Breast epithelium (tissue), 4 donors: ENCODE measurements around the gene SHMT2. TPM values are rescaled to one million over a fixed set of nuclear protein-coding genes. Genes with fewer than 3 reads are reported as not detected.

Source experiments
- DNase-seq, 2 donors: peaks; one replicate each; pipeline ENCODE4 v3.0.0-alpha.2; 2019; ENCODE audit warnings: low spot score in 2 of 2
- H3K27ac ChIP-seq, 2 donors: fragments of 200-600 bp; sonication (generic) in 1 of 2; one replicate each; pipeline ENCODE4 v1.5.1; 2016 to 2019; ENCODE audit warnings: mild to moderate bottlenecking in 1 of 2
- H3K27me3 ChIP-seq, 2 donors: fragments of 200-600 bp; sonication (generic) in 1 of 2; one replicate each; pipeline versions ENCODE4 v1.5.1 to v1.6.0; 2017 to 2019; ENCODE audit warnings: control low read depth in 1 of 2, mild to moderate bottlenecking in 1 of 2
- H3K36me3 ChIP-seq: fragments of 200-600 bp; one replicate; pipeline ENCODE4 v1.5.1; 2019
- H3K4me1 ChIP-seq, 2 donors: fragments of 200-600 bp; sonication (generic); one replicate each; pipeline ENCODE4 v1.5.1; 2016 to 2019; ENCODE audit warnings: control low read depth in 1 of 2
- H3K4me3 ChIP-seq, 3 donors: fragments of 200-600 bp; sonication (generic); 1 replicate in 2 of 3; 2 replicates in 1 of 3; pipeline ENCODE4 v1.5.1; 2016 to 2019; ENCODE audit warnings: mild to moderate bottlenecking in 3 of 3, moderate library complexity in 2 of 3
- H3K9me3 ChIP-seq, 2 donors: fragments of 200-600 bp; sonication (generic) in 1 of 2; one replicate each; pipeline ENCODE4 v1.5.1; 2016 to 2019; ENCODE audit warnings: control low read depth in 1 of 2
- CTCF ChIP-seq, 3 donors: fragments of 450-650 bp; IDR thresholded peaks; one replicate each; pipeline ENCODE4 v1.5.1; 2016 to 2017; ENCODE audit warnings: antibody characterized with exemption in 3 of 3, mild to moderate bottlenecking in 3 of 3, moderate library complexity in 3 of 3
- POLR2A ChIP-seq: fragments of 450-650 bp; IDR thresholded peaks from one replicate; pipeline ENCODE4 v1.6.1; 2016; ENCODE audit warnings: antibody characterized with exemption, mild to moderate bottlenecking, moderate library complexity
- POLR2AphosphoS5 ChIP-seq, 3 donors: sonication (generic); formaldehyde crosslinking; IDR thresholded peaks; one replicate each; pipeline ENCODE4 v1.6.1; 2017; ENCODE audit warnings: antibody characterized with exemption in 3 of 3
- intact Hi-C: fragments of 100-400 bp; cut with DNase I; formaldehyde crosslinking; loops from one replicate; pipeline ENCODE4 v1.15.1; 2023; ENCODE audit warnings: low total_unique reads
- total RNA-seq, 3 donors: library from RNA; depleted of rRNA; stranded (reverse); fragments of >200 nt; gene quantifications; one replicate each; pipeline ENCODE4 v1.1.0, GENCODE V29; 2016

Gene SHMT2
- total RNA-seq, 3 donors from 2014 or later, result 37.9 to 63.3 (median 46.7) TPM

GRCh38 chr12:57226588-57227314 is 2.8 kb upstream of the SHMT2 start:
- intact Hi-C loops, result no loop called here
- Histone ChIP-seq H3K27ac (no peak overlapping the region), H3K4me3 (peak overlapping the region in 2 of 3 donors; percentile 35 to 45), H3K9me3 (no peaks in the 10 kb centered on the region), H3K36me3 (no peaks in the 10 kb centered on the region), H3K4me1 (peaks cover 0 to 4% of the 10 kb centered on the region in 2 donors), H3K27me3 (peaks cover 2 to 51% of the 10 kb centered on the region in 2 donors)
- TF ChIP-seq CTCF (IDR thresholded peaks at IDR 0.05), result no peak
- no peak for TF ChIP-seq POLR2A
- no peak for TF ChIP-seq POLR2AphosphoS5 (IDR thresholded peaks at IDR 0.05)
- no peak for DNase-seq

GRCh38 chr12:57227315-57228115 is 2.0 kb upstream of the SHMT2 start:
- DNase-seq, result no peak
- no peak overlapping the region for H3K27ac ChIP-seq
- TF ChIP-seq CTCF (IDR thresholded peaks at IDR 0.05), result no peak
- no peak for TF ChIP-seq POLR2AphosphoS5 (IDR thresholded peaks at IDR 0.05)
- TF ChIP-seq POLR2A, result no peak
- H3K27me3 ChIP-seq, result peaks cover 2 to 43% of the 10 kb centered on the region in 2 donors
- peak overlapping the region in 2 of 3 donors; percentile 35 to 45 for H3K4me3 ChIP-seq
- no peaks in the 10 kb centered on the region for H3K9me3 ChIP-seq
- no peaks in the 10 kb centered on the region for H3K36me3 ChIP-seq
- intact Hi-C loops, result no loop called here
- H3K4me1 ChIP-seq, result peaks cover 0 to 4% of the 10 kb centered on the region in 2 donors

- intact Hi-C loops, result no loop called here
- H3K27ac ChIP-seq, result peak overlapping the region in 1 of 2 donors; percentile 73
- H3K4me3 ChIP-seq, result peak overlapping the region; percentile 57 to 80 (median 66)
- TF ChIP-seq CTCF (IDR thresholded peaks at IDR 0.05) (peak; percentile 9 to 46 (median 26)), POLR2A (no peak)
- H3K36me3 ChIP-seq, result no peaks in the 10 kb centered on the region
- H3K27me3 ChIP-seq, result peaks cover 0 to 30% of the 10 kb centered on the region in 2 donors
- DNase-seq, result no peak
- H3K4me1 ChIP-seq, result peaks cover 0 to 4% of the 10 kb centered on the region in 2 donors
- no peaks in the 10 kb centered on the region for H3K9me3 ChIP-seq
These were observed 371 bp upstream of the SHMT2 start for GRCh38 chr12:57229046-57229633.

GRCh38 chr12:57230381-57231155 is 1.1 kb downstream of the SHMT2 start:
- Histone ChIP-seq H3K27ac (peak overlapping the region in 1 of 2 donors; percentile 78), H3K9me3 (no peaks in the 10 kb centered on the region), H3K4me1 (peaks cover 0 to 4% of the 10 kb centered on the region in 2 donors), H3K4me3 (peak overlapping the region; percentile 57 to 80 (median 66)), H3K36me3 (no peaks in the 10 kb centered on the region), H3K27me3 (peaks cover 0 to 15% of the 10 kb centered on the region in 2 donors)
- TF ChIP-seq POLR2AphosphoS5 (IDR thresholded peaks at IDR 0.05) (no peak), POLR2A (no peak), CTCF (IDR thresholded peaks at IDR 0.05) (no peak)
- no peak for DNase-seq
- intact Hi-C loops, result no loop called here
